ENCODE results near the gene SLC51B. TPM values are rescaled to one million over a fixed set of nuclear protein-coding genes. Genes with fewer than 3 reads are reported as not detected.
"Not testable (repeated sequence)": the region's sequence is repeated elsewhere in the genome, so short reads cannot be mapped to it uniquely, and the experiment has no call there.

Gene SLC51B
- total RNA-seq, 8 experiments from 2014 or later: 0.27 to 3.1 (median 1.3) TPM; not detected in 3

- 10 to 97% (median 76%) methylated on average over 1 to 5 of the region's 5 CpGs; no CpG with 5 or more reads in 4 of the 10 experiments for WGBS, 10 experiments
- ATAC-seq (replicated peaks in 6 of 8): peak in 2 of 8 experiments; percentile 25 to 36
- H3K4me3 ChIP-seq: not testable (repeated sequence)
- Histone ChIP-seq H3K27ac (peak overlapping the region in 1 of 2 donors; percentile 71), H3K4me1 (replicated peaks in 1 of 2) (peaks cover 19 to 20% of the 10 kb centered on the region in 2 donors)
- in situ Hi-C loops (cut with MboI; ENCODE audit: low pct_unique_long_range_greater_than_20kb in 2 of 9, low sequenced_read_pairs in 9 of 9, unreplicated experiment in 9 of 9): loop anchor here in 1 of 9 experiments (25.0 kb wide), 1 partner anchor 243 kb away; the partner anchor contains the start of genes PARP16 and RNU5A-1
These were observed 969 bp upstream of the SLC51B start for GRCh38 chr15:65044218-65044617.

GRCh38 chr15:65048241-65048640 is 3.1 kb downstream of the SLC51B start:
- no peak overlapping the region for H3K27ac ChIP-seq
- in situ Hi-C loops (cut with MboI; ENCODE audit: low pct_unique_long_range_greater_than_20kb in 2 of 9, low sequenced_read_pairs in 9 of 9, unreplicated experiment in 9 of 9): loop anchor here in 1 of 9 experiments (25.0 kb wide), 1 partner anchor 239 kb away; the partner anchor contains the start of genes PARP16 and RNU5A-1
- no peak overlapping the region for H3K4me3 ChIP-seq
- 33 to 100% (median 80%) methylated on average over 1 to 2 of the region's 2 CpGs; no CpG with 5 or more reads in 3 of the 10 experiments for WGBS, 10 experiments
- no peak for ATAC-seq (replicated peaks in 6 of 8)
- H3K4me1 ChIP-seq (replicated peaks in 1 of 2): peaks cover 19 to 22% of the 10 kb centered on the region in 2 donors

DNA sequence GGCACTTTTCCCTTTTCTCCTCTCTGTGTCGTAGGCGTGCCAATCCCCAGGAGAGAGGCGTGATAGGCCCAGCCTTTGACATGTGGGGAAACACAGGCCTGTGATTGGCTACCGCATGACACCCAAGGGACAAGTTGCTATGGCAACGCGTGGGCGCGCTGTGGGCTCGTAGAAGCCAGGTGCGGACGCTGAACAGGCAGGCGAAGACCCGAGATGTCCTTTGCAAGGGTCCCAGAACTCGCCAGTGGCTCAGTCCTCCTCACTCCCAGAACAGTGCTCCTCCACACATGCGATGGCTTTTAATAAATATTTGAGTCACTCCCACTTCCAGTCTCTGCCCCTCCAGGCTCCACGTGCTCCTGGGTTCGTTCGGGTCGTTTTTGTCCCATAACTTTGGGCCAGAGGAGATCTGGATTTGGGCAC is 4.2 kb downstream of the SLC51B start:
- ATAC-seq (replicated peaks in 6 of 8): peak; percentile 74 to 98 (median 90)

DNA sequence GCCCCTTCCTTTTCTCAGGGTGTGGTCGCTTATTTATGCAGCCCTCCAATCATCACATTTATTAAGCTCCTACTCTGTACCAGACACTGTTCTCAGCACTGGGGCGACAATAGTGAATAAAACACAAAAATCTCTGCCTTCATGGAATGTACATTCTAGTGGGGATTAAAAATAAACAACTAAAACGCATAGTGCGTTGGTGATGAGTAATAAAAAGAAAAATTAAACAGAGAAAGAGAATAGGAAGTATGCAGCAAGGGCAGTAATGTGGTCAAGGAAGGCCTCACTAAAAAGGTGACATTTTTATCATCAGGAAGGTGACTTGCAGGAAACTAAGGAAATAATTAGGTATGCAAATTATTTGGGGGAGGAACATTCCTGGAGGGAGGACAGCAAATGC is 5.1 kb downstream of the SLC51B start:
- Histone ChIP-seq H3K4me1 (replicated peaks in 1 of 2) (peaks cover 12 to 17% of the 10 kb centered on the region in 2 donors), H3K4me3 (no peak overlapping the region), H3K27ac (no peak overlapping the region)
- peak in 1 of 8 experiments; percentile 4 for ATAC-seq (replicated peaks in 6 of 8)
- in situ Hi-C loops (cut with MboI; ENCODE audit: low pct_unique_long_range_greater_than_20kb in 2 of 9, low sequenced_read_pairs in 9 of 9, unreplicated experiment in 9 of 9): no loop called here
- WGBS, 10 experiments: 4 to 89% (median 79%) methylated on average over 1 to 4 of the region's 4 CpGs

More for the DNA sequence above, 4.2 kb downstream of the SLC51B start:
- 0 to 19% (median 6%) methylated on average over 2 to 9 of the region's 19 CpGs; no CpG with 5 or more reads in 5 of the 10 experiments for WGBS, 10 experiments
- Histone ChIP-seq H3K4me3 (peak overlapping the region; percentile 22 to 29 (median 26)), H3K27ac (no peak overlapping the region), H3K4me1 (replicated peaks in 1 of 2) (peaks cover 18% of the 10 kb centered on the region in 2 donors)
- in situ Hi-C loops (cut with MboI; ENCODE audit: low pct_unique_long_range_greater_than_20kb in 2 of 9, low sequenced_read_pairs in 9 of 9, unreplicated experiment in 9 of 9): loop anchor here in 1 of 9 experiments (25.0 kb wide), 1 partner anchor 238 kb away; the partner anchor contains the start of genes PARP16 and RNU5A-1

- in situ Hi-C loops (cut with MboI; ENCODE audit: low pct_unique_long_range_greater_than_20kb in 2 of 9, low sequenced_read_pairs in 9 of 9, unreplicated experiment in 9 of 9): no loop called here
- H3K4me3 ChIP-seq: no peak overlapping the region
- no peak overlapping the region for H3K27ac ChIP-seq
- 100% methylated on average over 1 of the region's 2 CpGs; no CpG with 5 or more reads in 9 of the 10 experiments for WGBS, 10 experiments
- peaks cover 9 to 11% of the 10 kb centered on the region in 2 donors for H3K4me1 ChIP-seq (replicated peaks in 1 of 2)
- ATAC-seq (replicated peaks in 6 of 8): no peak
These were observed 6.1 kb downstream of the SLC51B start for GRCh38 chr15:65051266-65051665.

- H3K4me3 ChIP-seq: no peak overlapping the region
- in situ Hi-C loops (cut with MboI; ENCODE audit: low pct_unique_long_range_greater_than_20kb in 2 of 9, low sequenced_read_pairs in 9 of 9, unreplicated experiment in 9 of 9): no loop called here
- 50 to 100% (median 79%) methylated on average over 1 to 2 of the region's 2 CpGs; no CpG with 5 or more reads in 2 of the 10 experiments for WGBS, 10 experiments
- no peak overlapping the region for H3K27ac ChIP-seq
- H3K4me1 ChIP-seq (replicated peaks in 1 of 2): peaks cover 9 to 11% of the 10 kb centered on the region in 2 donors
- no peak for ATAC-seq (replicated peaks in 6 of 8)
These were observed 7.8 kb downstream of the SLC51B start for GRCh38 chr15:65052956-65053355.

DNA sequence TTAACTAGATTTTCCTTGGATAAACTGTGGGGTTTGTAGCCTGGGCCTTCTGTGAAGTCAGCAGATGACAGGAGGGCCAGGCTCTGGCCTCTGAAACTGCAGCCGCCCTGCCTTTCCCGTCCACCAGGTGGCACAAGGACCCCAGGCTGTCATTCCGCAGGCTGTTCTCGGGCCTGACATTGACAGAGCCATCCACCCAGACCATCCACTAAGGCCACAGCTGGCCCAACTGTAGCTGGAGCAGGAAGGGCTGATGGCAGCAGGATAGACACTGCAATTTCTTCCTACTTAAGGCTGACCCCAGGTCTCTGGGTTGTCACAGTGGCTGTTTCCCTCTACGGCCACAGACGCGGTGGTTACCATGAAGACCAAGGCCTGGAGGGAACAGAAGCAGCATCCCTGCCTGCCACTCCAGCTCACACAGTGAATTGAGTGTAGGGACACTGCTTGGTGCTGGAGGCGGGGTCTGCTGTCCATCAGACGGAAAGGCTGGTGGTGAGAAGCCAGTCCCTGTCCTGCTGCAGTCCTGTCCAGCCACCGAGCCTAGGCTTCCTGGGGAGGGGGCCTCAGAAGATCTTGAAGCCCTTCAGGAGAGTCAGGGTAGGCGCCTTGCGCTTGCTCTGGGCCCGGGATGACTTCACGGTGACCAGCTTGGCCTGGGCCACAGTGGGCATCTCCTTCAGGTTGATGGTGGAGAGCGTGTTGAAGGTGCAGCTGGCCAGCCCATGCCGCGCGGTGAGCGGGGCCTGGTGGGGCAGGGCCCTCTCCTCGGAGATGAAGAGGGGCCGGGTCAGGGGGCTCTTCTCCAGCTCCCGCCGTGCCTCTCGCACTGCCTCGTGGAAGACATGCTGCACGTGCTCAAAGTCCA is 9.4 kb downstream of the SLC51B start:
- H3K27ac ChIP-seq: peak overlapping the region in 1 of 2 donors; percentile 75
- ATAC-seq (replicated peaks in 6 of 8): peak; percentile 73 to 90 (median 84)
- in situ Hi-C loops (cut with MboI; ENCODE audit: low pct_unique_long_range_greater_than_20kb in 2 of 9, low sequenced_read_pairs in 9 of 9, unreplicated experiment in 9 of 9): no loop called here
- 0 to 50% (median 19%) methylated on average over 1 to 5 of the region's 26 CpGs; no CpG with 5 or more reads in 4 of the 10 experiments for whole genome bisulfite sequencing, 10 experiments
- no peak overlapping the region for H3K4me3 ChIP-seq
- peaks cover 6 to 10% of the 10 kb centered on the region in 2 donors for H3K4me1 ChIP-seq (replicated peaks in 1 of 2)

DNA sequence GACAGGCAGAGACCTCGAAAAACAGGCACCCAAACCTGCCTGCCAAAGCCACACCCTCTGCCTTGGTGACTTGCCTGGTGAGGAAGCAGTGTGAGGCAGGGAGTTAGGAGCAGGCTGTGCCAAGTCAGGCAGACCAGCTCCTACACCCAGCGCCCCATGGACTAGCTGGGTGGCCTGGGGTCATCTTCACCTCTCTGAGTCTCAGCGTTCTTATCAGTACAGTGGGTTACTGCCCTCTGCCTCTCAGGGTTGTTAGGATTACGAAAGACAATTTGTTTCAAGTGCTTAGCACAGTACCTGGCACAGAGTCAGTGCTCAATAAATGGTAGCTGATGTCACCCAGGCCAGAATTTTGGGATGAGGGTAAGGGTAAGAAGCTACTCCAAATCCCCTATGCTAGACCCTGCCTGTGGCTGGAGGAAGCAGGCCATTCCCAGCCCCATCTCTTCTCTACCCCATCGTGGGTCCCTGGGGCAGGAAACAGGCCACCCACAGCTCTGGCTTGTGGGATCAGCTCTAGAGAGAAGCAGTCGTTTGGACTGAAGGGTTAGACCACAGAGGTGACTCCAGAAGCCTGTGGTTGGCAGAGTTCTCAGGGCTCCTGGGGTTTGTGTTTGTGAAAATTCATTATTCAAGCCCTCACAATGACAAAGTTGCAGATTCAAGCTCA is 10.1 kb downstream of the SLC51B start:
- in situ Hi-C loops (cut with MboI; ENCODE audit: low pct_unique_long_range_greater_than_20kb in 2 of 9, low sequenced_read_pairs in 9 of 9, unreplicated experiment in 9 of 9): no loop called here
- WGBS, 10 experiments: 41 to 89% (median 66%) methylated on average over 1 to 3 of the region's 6 CpGs; no CpG with 5 or more reads in 6 of the 10 experiments
- H3K27ac ChIP-seq: peak overlapping the region in 1 of 2 donors; percentile 75
- no peak overlapping the region for H3K4me3 ChIP-seq
- H3K4me1 ChIP-seq (replicated peaks in 1 of 2): peaks cover 3 to 8% of the 10 kb centered on the region in 2 donors
- ATAC-seq (replicated peaks in 6 of 8): no peak

GRCh38 chr15:65056106-65056505 is 10.9 kb downstream of the SLC51B start:
- Histone ChIP-seq H3K4me1 (replicated peaks in 1 of 2) (peaks cover 3 to 8% of the 10 kb centered on the region in 2 donors), H3K4me3 (no peak overlapping the region), H3K27ac (no peak overlapping the region)
- no peak for ATAC-seq (replicated peaks in 6 of 8)
- in situ Hi-C loops (cut with MboI; ENCODE audit: low pct_unique_long_range_greater_than_20kb in 2 of 9, low sequenced_read_pairs in 9 of 9, unreplicated experiment in 9 of 9): no loop called here
- WGBS, 10 experiments: 55 to 100% (median 66%) methylated on average over 1 to 5 of the region's 9 CpGs; no CpG with 5 or more reads in 6 of the 10 experiments

GRCh38 chr15:65056868-65057548 is 11.8 kb downstream of the SLC51B start:
- Histone ChIP-seq H3K4me3 (no peak overlapping the region), H3K4me1 (replicated peaks in 1 of 2) (peaks cover 3 to 8% of the 10 kb centered on the region in 2 donors), H3K27ac (no peak overlapping the region)
- peak in 1 of 8 experiments; percentile 45 for ATAC-seq (replicated peaks in 6 of 8)
- 0 to 88% (median 67%) methylated on average over 1 to 4 of the region's 8 CpGs; no CpG with 5 or more reads in 3 of the 10 experiments for WGBS, 10 experiments
- in situ Hi-C loops (cut with MboI; ENCODE audit: low pct_unique_long_range_greater_than_20kb in 2 of 9, low sequenced_read_pairs in 9 of 9, unreplicated experiment in 9 of 9): no loop called here

GRCh38 chr15:65057549-65057940 is 12.4 kb downstream of the SLC51B start:
- WGBS, 10 experiments: 82 to 100% (median 100%) methylated on average over 1 to 3 of the region's 8 CpGs; no CpG with 5 or more reads in 4 of the 10 experiments
- no peak overlapping the region for H3K27ac ChIP-seq

More at GRCh38 chr15:65057549-65057940, 12.4 kb downstream of the SLC51B start:
- Histone ChIP-seq H3K4me3 (no peak overlapping the region), H3K4me1 (replicated peaks in 1 of 2) (peaks cover 3 to 8% of the 10 kb centered on the region in 2 donors)
- in situ Hi-C loops (cut with MboI; ENCODE audit: low pct_unique_long_range_greater_than_20kb in 2 of 9, low sequenced_read_pairs in 9 of 9, unreplicated experiment in 9 of 9): no loop called here
- ATAC-seq (replicated peaks in 6 of 8): no peak

Measured in motor neuron (in vitro differentiated cells).